ENCODE measurements around the gene GLI2.

GLI2 gene

DNA sequence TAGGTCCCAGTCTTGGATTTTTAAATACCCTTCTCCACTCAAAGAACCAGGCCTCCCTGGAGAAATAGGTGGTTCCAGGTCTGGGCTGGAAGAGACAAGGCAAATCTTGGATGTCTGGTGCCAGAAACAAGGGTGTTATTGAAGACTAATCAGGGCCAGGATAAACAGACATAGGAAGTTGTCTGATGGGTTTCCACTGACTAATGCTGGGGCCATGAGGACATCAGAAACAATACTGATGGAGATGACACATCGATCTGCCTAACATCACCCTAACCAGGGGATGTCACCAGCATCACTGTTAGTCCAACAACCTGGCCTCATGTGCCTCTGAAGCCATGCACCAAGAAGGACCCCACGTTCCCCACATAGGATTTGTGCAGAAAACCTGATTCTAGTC, 42.5 kb upstream of the GLI2 start:
- H3K4me3 ChIP-seq (ENCODE audit: low read length), result no peak overlapping the region
- no peak for DNase-seq (ENCODE audit: low read depth)
- TF ChIP-seq, protein P1, sequence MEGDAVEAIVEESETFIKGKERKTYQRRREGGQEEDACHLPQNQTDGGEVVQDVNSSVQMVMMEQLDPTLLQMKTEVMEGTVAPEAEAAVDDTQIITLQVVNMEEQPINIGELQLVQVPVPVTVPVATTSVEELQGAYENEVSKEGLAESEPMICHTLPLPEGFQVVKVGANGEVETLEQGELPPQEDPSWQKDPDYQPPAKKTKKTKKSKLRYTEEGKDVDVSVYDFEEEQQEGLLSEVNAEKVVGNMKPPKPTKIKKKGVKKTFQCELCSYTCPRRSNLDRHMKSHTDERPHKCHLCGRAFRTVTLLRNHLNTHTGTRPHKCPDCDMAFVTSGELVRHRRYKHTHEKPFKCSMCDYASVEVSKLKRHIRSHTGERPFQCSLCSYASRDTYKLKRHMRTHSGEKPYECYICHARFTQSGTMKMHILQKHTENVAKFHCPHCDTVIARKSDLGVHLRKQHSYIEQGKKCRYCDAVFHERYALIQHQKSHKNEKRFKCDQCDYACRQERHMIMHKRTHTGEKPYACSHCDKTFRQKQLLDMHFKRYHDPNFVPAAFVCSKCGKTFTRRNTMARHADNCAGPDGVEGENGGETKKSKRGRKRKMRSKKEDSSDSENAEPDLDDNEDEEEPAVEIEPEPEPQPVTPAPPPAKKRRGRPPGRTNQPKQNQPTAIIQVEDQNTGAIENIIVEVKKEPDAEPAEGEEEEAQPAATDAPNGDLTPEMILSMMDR (conservative IDR thresholded peaks at IDR 0.05; ENCODE audit: low read depth, low read length), result no peak

DNA sequence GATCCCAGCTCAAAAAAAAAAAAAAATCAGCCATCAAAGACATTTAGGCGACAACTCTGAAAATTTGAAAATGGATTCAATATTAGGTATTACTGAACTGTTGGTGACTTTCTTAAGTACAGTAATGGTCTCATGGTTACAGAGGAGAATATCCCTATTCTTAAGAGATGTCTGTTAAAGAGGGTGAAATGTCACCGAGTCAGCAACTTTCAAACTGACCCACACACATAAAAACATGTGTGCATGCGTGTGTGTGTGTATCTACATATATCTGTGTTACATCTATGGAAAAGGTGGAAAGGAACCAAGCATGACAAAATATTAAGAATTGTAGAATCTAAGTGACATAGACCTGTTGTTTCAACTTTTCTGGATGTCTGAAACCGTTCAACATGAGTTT, 41.6 kb upstream of the GLI2 start:
- no peak overlapping the region for H3K4me3 ChIP-seq (ENCODE audit: low read length)
- no peak for DNase-seq (ENCODE audit: low read depth)
- TF ChIP-seq, protein P1 (conservative IDR thresholded peaks at IDR 0.05; ENCODE audit: low read depth, low read length), result no peak

DNA sequence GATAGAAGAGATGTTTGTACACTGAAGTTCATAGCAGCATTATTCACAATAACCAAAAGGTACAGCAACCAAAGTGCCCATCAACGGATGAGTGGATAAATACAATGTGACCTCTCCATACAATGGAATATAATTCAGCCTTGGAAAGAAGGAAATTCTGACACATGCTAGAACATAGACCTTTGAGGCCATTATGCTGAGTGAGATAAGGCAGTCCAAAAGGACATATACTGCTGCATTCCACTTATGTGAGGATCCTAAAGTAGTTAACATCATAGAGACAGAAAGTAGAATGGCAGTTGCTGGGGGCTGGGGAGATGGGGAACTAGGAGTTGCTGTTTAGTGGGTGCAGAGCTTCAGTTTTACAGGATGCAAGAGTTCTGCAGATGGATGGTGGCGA, 38.2 kb upstream of the GLI2 start:
- no peak for DNase-seq (ENCODE audit: low read depth)
- H3K4me3 ChIP-seq (ENCODE audit: low read length), result no peak overlapping the region
- TF ChIP-seq, protein P1 (conservative IDR thresholded peaks at IDR 0.05; ENCODE audit: low read depth, low read length), result no peak

DNA sequence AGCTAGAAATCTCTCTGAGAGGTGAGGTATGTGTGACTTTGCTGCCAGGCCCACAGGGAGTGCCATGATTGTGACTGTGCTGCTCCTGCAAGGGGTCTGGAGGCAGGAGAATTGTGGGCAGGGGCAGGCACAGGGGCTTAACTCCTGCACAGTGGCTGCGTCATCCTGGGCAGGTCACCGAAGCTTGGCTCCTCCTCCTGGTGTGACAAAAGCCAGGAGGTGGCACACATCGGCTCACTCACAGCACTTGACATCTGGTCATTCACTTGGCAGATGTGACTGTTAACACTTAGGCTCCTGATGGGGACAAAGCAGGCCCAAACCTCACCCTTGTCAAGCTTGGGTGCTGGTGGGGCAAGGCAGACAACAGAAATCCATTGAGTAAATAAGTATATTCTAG, 36.4 kb upstream of the GLI2 start:
- H3K4me3 ChIP-seq (ENCODE audit: low read length), result no peak overlapping the region
- TF ChIP-seq, protein P1 (conservative IDR thresholded peaks at IDR 0.05; ENCODE audit: low read depth, low read length), result no peak
- no peak for DNase-seq (ENCODE audit: low read depth)

DNA sequence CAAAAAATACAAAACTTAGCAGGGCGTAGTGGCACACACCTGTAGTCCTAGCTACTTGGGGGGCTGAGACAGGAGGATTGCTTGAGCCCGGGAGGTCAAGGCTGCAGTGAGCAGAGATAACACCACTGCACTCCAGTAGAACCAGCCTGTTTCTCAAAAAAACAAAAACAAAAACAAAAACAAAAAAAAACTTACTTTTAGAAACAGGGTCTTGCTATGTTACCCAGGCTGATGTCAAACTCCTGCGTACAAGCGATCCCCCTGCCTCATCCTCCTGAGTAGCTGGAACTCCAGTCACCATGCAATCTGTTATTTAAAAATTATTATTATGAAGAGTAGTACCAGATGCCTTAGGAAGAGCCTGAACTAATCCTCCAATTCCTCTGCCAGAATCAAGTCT, 35.0 kb upstream of the GLI2 start:
- TF ChIP-seq, protein P1 (conservative IDR thresholded peaks at IDR 0.05; ENCODE audit: low read depth, low read length), result no peak
- H3K4me3 ChIP-seq (ENCODE audit: low read length), result no peak overlapping the region
- DNase-seq (ENCODE audit: low read depth), result no peak

DNA sequence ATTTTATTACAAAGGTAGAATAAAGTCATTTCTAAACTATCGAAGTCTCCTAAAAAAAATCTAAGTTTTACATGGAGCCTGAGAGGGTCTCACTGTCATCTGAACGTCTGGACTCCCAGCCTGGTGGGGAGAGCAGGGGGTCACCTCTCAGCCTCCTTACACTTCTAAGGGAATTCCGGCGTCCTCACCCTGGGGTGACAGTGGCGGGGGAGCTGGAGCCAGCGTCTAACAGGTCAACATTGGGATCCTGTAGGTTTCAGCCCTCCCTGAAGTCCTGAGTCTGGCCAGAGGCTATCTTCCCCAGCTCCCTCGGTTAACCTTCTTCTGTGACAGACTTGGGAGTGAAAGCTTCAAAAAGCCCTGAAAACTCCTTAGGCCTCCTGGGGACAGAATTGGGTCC, 34.6 kb upstream of the GLI2 start:
- DNase-seq (ENCODE audit: low read depth), result no peak

DNA sequence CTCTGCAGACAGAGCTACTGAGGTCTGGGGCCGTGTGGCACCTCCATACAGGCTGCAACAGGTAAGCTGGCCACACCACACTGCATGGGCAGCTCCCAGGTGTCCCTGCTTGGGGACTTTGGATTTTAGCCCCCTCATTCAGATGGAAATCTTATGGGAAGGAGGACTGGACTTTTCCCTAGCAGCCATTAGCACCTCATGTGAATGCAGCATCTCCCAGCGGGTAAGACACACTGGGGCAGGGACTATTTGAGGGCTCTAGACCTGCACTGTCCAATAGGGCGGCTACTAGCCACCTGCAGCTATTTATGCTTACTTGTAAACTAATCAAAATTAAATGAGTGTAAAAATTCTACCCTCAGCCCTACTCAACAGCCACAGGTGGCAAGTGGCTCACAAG, 34.2 kb upstream of the GLI2 start:
- TF ChIP-seq, protein P1 (conservative IDR thresholded peaks at IDR 0.05; ENCODE audit: low read depth, low read length), result no peak
- no peak overlapping the region for H3K4me3 ChIP-seq (ENCODE audit: low read length)
- no peak for DNase-seq (ENCODE audit: low read depth)

More for the DNA sequence above, 34.6 kb upstream of the GLI2 start:
- H3K4me3 ChIP-seq (ENCODE audit: low read length), result no peak overlapping the region
- TF ChIP-seq, protein P1 (conservative IDR thresholded peaks at IDR 0.05; ENCODE audit: low read depth, low read length), result no peak

All from retinal pigment epithelial cell (primary cell).